ENCODE data around the gene NID1.
A peak's percentile ranks its signal among the peaks of the same experiment; 100 is the strongest.

Gene NID1

GRCh38 chr1:236065509-236066005 is 667 bp upstream of the NID1 start:
- DNase-seq = no peak

GRCh38 chr1:236063919-236064673 is 794 bp downstream of the NID1 start:
- peak; percentile 85 for DNase-seq

GRCh38 chr1:236063551-236063918 is 1.4 kb downstream of the NID1 start:
- no peak for DNase-seq

- DNase-seq = no peak
Observed at GRCh38 chr1:236060286-236060685, 4.6 kb downstream of the NID1 start.

- no peak for DNase-seq
Observed at GRCh38 chr1:236059011-236059410, 5.9 kb downstream of the NID1 start.

- DNase-seq = peak; percentile 81
Observed at GRCh38 chr1:236058141-236058934, 6.6 kb downstream of the NID1 start.

- no peak for DNase-seq
Observed at GRCh38 chr1:236057546-236057945, 7.3 kb downstream of the NID1 start.

GRCh38 chr1:236052232-236052993 is 12.5 kb downstream of the NID1 start:
- DNase-seq = no peak

GRCh38 chr1:236051242-236051791 is 13.6 kb downstream of the NID1 start:
- DNase-seq = no peak

- DNase-seq = no peak
Observed at GRCh38 chr1:236045771-236046170, 19.1 kb downstream of the NID1 start.

GRCh38 chr1:236044341-236044740 is 20.5 kb downstream of the NID1 start:
- no peak for DNase-seq

- no peak for DNase-seq
Observed at GRCh38 chr1:236041631-236042618, 23.0 kb downstream of the NID1 start.

- peak; percentile 53 for DNase-seq
Observed at GRCh38 chr1:236039740-236040685, 24.9 kb downstream of the NID1 start.

- DNase-seq = no peak
Observed at GRCh38 chr1:236038034-236038433, 26.9 kb downstream of the NID1 start.

- no peak for DNase-seq
Observed at GRCh38 chr1:236035681-236036101, 29.2 kb downstream of the NID1 start.

- DNase-seq = no peak
Observed at GRCh38 chr1:236033336-236033735, 31.6 kb downstream of the NID1 start.

- DNase-seq = no peak
Observed at GRCh38 chr1:236030534-236030933, 34.4 kb downstream of the NID1 start.

GRCh38 chr1:236029428-236029940 is 35.4 kb downstream of the NID1 start:
- DNase-seq = no peak

- DNase-seq = no peak
Observed at GRCh38 chr1:236027104-236027503, 37.8 kb downstream of the NID1 start.

GRCh38 chr1:236025836-236026235 is 39.1 kb downstream of the NID1 start:
- DNase-seq = no peak
